ENCODE results near the gene MTCP1.

- no peak for TF ChIP-seq POLR2AphosphoS5 (IDR thresholded peaks at IDR 0.05; ENCODE audit: low read depth, low read length)
- no peak for TF ChIP-seq SIN3A (IDR thresholded peaks at IDR 0.05; ENCODE audit: borderline replicate concordance, insufficient read depth, low read length)
These were observed 37.5 kb upstream of the MTCP1 start for GRCh38 chrX:155108427-155108826.

All from PFSK-1 (cell line).